DND-41 (cell line): ENCODE measurements around the gene EDNRA.

ENCODE experiments used
- EZH2 ChIP-seq: IDR thresholded peaks from 3 replicates; pipeline ENCODE4 v1.6.1; 2012; ENCODE audit warnings: borderline replicate concordance, low read depth, mild to moderate bottlenecking, moderate library complexity, low read length, inconsistent platforms; ENCODE audit not compliant: severe bottlenecking
- TF ChIP-seq, protein P1 (sequence below): IDR thresholded peaks from 2 replicates; pipeline ENCODE4 v1.5.1; 2012; ENCODE audit warnings: borderline replicate concordance, low read length, moderate library complexity, mild to moderate bottlenecking; ENCODE audit not compliant: poor library complexity, severe bottlenecking; ENCODE audit errors: extremely low read depth

DNA sequence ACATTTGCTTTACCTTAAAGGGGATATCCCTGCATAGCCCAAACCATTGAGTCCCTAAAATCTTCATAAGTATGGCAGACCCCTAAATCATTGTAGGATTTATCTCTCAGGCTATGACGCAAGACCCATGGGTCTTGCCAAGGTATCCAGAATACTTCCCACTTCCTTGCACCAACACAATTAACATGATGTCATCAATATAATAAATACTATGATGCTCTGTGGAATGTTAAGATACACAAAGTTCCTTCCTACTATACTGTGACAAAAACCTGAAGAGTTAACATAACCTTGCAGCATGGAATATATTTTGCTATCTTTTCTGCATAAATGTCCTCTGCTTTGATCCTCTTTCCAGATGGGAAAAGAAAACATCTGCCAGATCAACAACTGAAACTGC lies 86.4 kb downstream of the EDNRA start:
- TF ChIP-seq, protein P1, sequence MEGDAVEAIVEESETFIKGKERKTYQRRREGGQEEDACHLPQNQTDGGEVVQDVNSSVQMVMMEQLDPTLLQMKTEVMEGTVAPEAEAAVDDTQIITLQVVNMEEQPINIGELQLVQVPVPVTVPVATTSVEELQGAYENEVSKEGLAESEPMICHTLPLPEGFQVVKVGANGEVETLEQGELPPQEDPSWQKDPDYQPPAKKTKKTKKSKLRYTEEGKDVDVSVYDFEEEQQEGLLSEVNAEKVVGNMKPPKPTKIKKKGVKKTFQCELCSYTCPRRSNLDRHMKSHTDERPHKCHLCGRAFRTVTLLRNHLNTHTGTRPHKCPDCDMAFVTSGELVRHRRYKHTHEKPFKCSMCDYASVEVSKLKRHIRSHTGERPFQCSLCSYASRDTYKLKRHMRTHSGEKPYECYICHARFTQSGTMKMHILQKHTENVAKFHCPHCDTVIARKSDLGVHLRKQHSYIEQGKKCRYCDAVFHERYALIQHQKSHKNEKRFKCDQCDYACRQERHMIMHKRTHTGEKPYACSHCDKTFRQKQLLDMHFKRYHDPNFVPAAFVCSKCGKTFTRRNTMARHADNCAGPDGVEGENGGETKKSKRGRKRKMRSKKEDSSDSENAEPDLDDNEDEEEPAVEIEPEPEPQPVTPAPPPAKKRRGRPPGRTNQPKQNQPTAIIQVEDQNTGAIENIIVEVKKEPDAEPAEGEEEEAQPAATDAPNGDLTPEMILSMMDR = no peak
- TF ChIP-seq EZH2 = no peak
